Endothelial cell of umbilical vein (primary cell): ENCODE measurements around the gene NQO2. TPM values are rescaled to one million over a fixed set of nuclear protein-coding genes. Genes with fewer than 3 reads are reported as not detected.

Experiments used
- BruUV-seq: library from RNA; stranded (reverse); fragments of 400-500 nt; replicated peaks from 2 replicates; lab custom pipeline; 2021; lab: Mats Ljungman, UMichigan
- CTCF ChIA-PET: fragments of 300-600, 350-600 bp; sonication (Branson Sonifier 250); formaldehyde crosslinking; loops from one replicate; lab custom pipeline; 2021; ENCODE audit warnings: antibody characterized with exemption, inconsistent platforms; lab: Charles Lee
- POLR2A ChIA-PET: fragments of 300-600, 350-600 bp; sonication (Branson Sonifier 250); formaldehyde crosslinking; loops from one replicate; lab custom pipeline; 2021; ENCODE audit warnings: antibody characterized with exemption, inconsistent platforms; lab: Charles Lee
- DNase-seq: peaks from one replicate; pipeline ENCODE4 v3.0.0-alpha.2; 2011; ENCODE audit warnings: low read depth, low spot score
- FAIRE-seq: peaks from 2 replicates; lab custom pipeline; 2011; peaks lifted over from hg19 to GRCh38; lab: Jason Lieb, UNC
- H2AFZ ChIP-seq: 2 replicates; pipeline ENCODE4 v1.6.0; 2012; ENCODE audit warnings: low read depth, low read length, control low read depth, inconsistent platforms
- H3K27ac ChIP-seq: 2 replicates; pipeline ENCODE4 v1.5.1; 2011; ENCODE audit warnings: low read depth, mild to moderate bottlenecking, control low read depth, low read length, moderate library complexity; ENCODE audit not compliant: insufficient read depth
- H3K27me3 ChIP-seq, 2 experiments: 2 replicates each; pipeline versions ENCODE4 v1.6.0 to v1.6.1; 2011; ENCODE audit warnings: low read length in 2 of 2, mixed read lengths in 1 of 2; ENCODE audit not compliant: control insufficient read depth in 2 of 2, insufficient read depth in 2 of 2
- H3K36me3 ChIP-seq, 2 experiments: 2 replicates in 1 of 2; 3 replicates in 1 of 2; pipeline ENCODE4 v1.5.1; 2011; ENCODE audit warnings: low read length in 2 of 2, mild to moderate bottlenecking in 1 of 2, moderate library complexity in 1 of 2; ENCODE audit not compliant: control insufficient read depth in 2 of 2, insufficient read depth in 2 of 2; ENCODE audit errors: extremely low read depth in 1 of 2
- H3K4me1 ChIP-seq: 3 replicates; pipeline ENCODE4 v1.5.1; 2011; ENCODE audit warnings: mild to moderate bottlenecking, low read length; ENCODE audit not compliant: control insufficient read depth, insufficient read depth; ENCODE audit errors: extremely low read depth
- H3K4me2 ChIP-seq: 2 replicates; pipeline ENCODE4 v1.6.1; 2011; ENCODE audit warnings: low read length, control low read depth, mixed read lengths; ENCODE audit not compliant: insufficient read depth
- H3K4me3 ChIP-seq, 3 experiments: fragments of 200-600 bp in 1 of 3; sonication (generic), shearing (Covaris generic) in 1 of 3; replicated peaks in 1 of 3; 2 replicates each; pipeline ENCODE4 v1.5.1; 2011 to 2016; ENCODE audit warnings: control low read depth in 3 of 3, low read length in 3 of 3, mild to moderate bottlenecking in 2 of 3, inconsistent platforms in 1 of 3, low read depth in 1 of 3, moderate library complexity in 1 of 3; ENCODE audit not compliant: insufficient read depth in 1 of 3
- H3K79me2 ChIP-seq: 2 replicates; pipeline ENCODE4 v1.6.0; 2012; ENCODE audit warnings: low read length, inconsistent platforms; ENCODE audit not compliant: control insufficient read depth, insufficient read depth
- H3K9ac ChIP-seq: replicated peaks from 2 replicates; pipeline ENCODE3; 2011; ENCODE audit warnings: low read length, control low read depth; ENCODE audit not compliant: insufficient read depth; ENCODE audit errors: extremely low read depth
- H3K9me1 ChIP-seq: replicated peaks from 3 replicates; pipeline ENCODE4 v1.6.0; 2011; ENCODE audit warnings: mild to moderate bottlenecking, low read length; ENCODE audit not compliant: control insufficient read depth, insufficient read depth; ENCODE audit errors: extremely low read depth
- H3K9me3 ChIP-seq: replicated peaks from 2 replicates; pipeline ENCODE4 v1.5.1; 2012; ENCODE audit warnings: low read length, inconsistent platforms; ENCODE audit not compliant: control insufficient read depth, insufficient read depth
- H4K20me1 ChIP-seq: replicated peaks from 2 replicates; pipeline ENCODE3; 2011; ENCODE audit warnings: mild to moderate bottlenecking, low read length; ENCODE audit not compliant: control insufficient read depth, insufficient read depth; ENCODE audit errors: extremely low read depth
- CTCF ChIP-seq, 2 donors: IDR thresholded peaks; 1 replicate in 1 of 2; 2 replicates in 1 of 2; pipeline ENCODE4 v1.5.1; 2011; ENCODE audit warnings: low read length in 2 of 2, mild to moderate bottlenecking in 2 of 2, moderate library complexity in 2 of 2, control low read depth in 1 of 2, inconsistent platforms in 1 of 2, low read depth in 1 of 2; ENCODE audit not compliant: insufficient read depth in 1 of 2; ENCODE audit errors: extremely low read depth in 1 of 2
- EZH2 ChIP-seq: IDR thresholded peaks from 2 replicates; pipeline ENCODE4 v1.6.1; 2012; ENCODE audit warnings: borderline replicate concordance, low read depth, mild to moderate bottlenecking, moderate library complexity, low read length, inconsistent platforms; ENCODE audit not compliant: severe bottlenecking
- FOS ChIP-seq: IDR thresholded peaks from 2 replicates; pipeline ENCODE4 v1.6.1; 2011; ENCODE audit warnings: mild to moderate bottlenecking, low read length, moderate library complexity, borderline replicate concordance; ENCODE audit not compliant: insufficient read depth
- GATA2 ChIP-seq: IDR thresholded peaks from 2 replicates; pipeline ENCODE4 v1.7.0; 2011; ENCODE audit warnings: low read depth, mild to moderate bottlenecking, moderate library complexity, mixed read lengths, low read length; ENCODE audit not compliant: insufficient read length, insufficient read depth
- JUN ChIP-seq: IDR thresholded peaks from 2 replicates; pipeline ENCODE4 v1.6.1; 2011; ENCODE audit warnings: borderline replicate concordance, low read depth; ENCODE audit not compliant: insufficient read length, insufficient read depth
- MYC ChIP-seq: IDR thresholded peaks from one replicate; pipeline ENCODE4 v1.6.1; 2011; ENCODE audit warnings: mild to moderate bottlenecking, low read depth, low read length
- POLR2A ChIP-seq: IDR thresholded peaks from 2 replicates; pipeline ENCODE4 v1.6.1; 2012; ENCODE audit warnings: low read depth, mild to moderate bottlenecking, control low read depth, low read length
- POLR2AphosphoS5 ChIP-seq: IDR thresholded peaks from 2 replicates; pipeline ENCODE4 v1.6.1; 2012; ENCODE audit warnings: low read depth, mild to moderate bottlenecking, control low read depth, low read length, moderate library complexity; ENCODE audit not compliant: insufficient read depth
- dilution Hi-C: fragments of 300-500 bp; cut with MboI; formaldehyde crosslinking; loops from one replicate; pipeline ENCODE4 v1.15.0; 2019; ENCODE audit warnings: low sequenced_read_pairs; ENCODE audit not compliant: extremely low pct_ligation_motif_present
- intact Hi-C: fragments of 100-400 bp; cut with micrococcal nuclease; formaldehyde crosslinking; loops from one replicate; pipeline ENCODE4 v1.10.0; 2022
- polyA plus RNA-seq, 4 experiments: library from polyadenylated mRNA; depleted of rRNA in 3 of 4; stranded (reverse) in 3 of 4; unstranded in 1 of 4; fragments of >200 nt; gene quantifications; 2 replicates each; pipeline versions ENCODE4 v1.2.1 to v1.2.3, GENCODE V29; 2011 to 2012; ENCODE audit warnings: missing spikeins in 1 of 4
- total RNA-seq: library from RNA; stranded (reverse); gene quantifications from 2 replicates; pipeline ENCODE4 v1.2.3, GENCODE V29; 2021
- TF ChIP-seq, protein P1 (sequence below): IDR thresholded peaks from 2 replicates; pipeline ENCODE4 v1.6.1; 2011; ENCODE audit not compliant: insufficient read depth, insufficient read length

NQO2 gene
- total and polyA plus RNA-seq, 2 donors (not counting 3 experiments of a cell fraction or from before 2014, with no cell fraction given): 27.6 to 48.0 TPM

DNA sequence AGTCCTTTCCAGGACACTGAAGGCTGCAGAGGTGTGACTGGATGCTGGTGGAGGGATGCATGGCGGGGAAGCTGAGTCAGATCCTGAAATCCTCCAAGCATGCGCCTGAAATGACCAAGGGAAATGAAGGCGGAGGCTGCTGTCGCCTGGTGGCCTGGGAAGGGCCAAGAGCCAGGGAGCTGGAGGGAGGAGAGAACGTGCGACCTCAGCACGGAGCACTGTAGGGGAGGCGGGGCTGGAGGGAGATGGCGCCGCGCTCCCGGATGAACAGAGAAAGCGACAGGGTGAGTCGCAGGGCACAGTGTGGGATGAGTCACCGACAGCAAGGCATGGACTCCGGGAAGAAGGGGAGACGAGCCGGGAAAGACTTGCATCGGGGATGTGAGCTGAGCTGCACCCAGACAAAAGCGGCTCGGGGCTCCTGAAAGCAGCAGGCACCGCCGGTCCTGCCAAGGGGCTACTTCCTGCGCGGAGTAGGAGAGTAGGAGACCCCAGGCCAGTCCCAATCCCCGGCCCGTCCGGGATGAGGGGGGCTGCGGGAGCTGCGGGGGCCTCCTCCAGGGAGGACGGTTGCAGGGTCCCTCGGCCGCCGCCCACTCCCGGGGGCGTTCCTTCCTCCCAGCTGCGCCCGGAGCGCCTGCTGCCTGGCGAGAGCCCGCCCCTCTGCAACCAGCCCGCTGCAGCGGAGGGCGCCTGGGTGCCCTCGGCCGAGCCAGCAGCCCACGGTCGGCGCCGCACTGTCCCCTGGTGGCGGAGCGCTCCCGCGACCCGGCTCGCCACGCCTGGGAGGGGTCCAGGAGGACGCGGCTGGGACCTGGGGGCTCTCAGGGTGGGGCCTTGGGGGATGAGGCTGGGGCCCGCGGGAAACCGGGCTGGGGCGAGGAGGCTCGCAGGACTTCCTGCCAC is 11.0 kb upstream of the NQO2 start:
- Histone ChIP-seq H3K9me3 (no peaks in the 10 kb centered on the region), H4K20me1 (no peaks in the 10 kb centered on the region), H2AFZ (peak overlapping the region; percentile 32), H3K4me2 (peak overlapping the region; percentile 85), H3K4me3 (peak overlapping the region; percentile 53 to 78 (median 68)), H3K9me1 (no peaks in the 10 kb centered on the region), H3K9ac (peak overlapping the region; percentile 95), H3K27me3 (no peaks in the 10 kb centered on the region), H3K4me1 (peaks cover 15% of the 10 kb centered on the region), H3K27ac (peak overlapping the region; percentile 84), H3K79me2 (no peaks in the 10 kb centered on the region), H3K36me3 (no peaks in the 10 kb centered on the region)
- peak; percentile 94 for FAIRE-seq
- dilution Hi-C loops (no loop called here), intact Hi-C loops (loop anchor here (1.0 to 2.0 kb wide), 8 partner anchors 17 to 224 kb away; partner anchors contain the start of genes SERPINB6 and WRNIP1)
- TF ChIP-seq GATA2 (no peak), CTCF (IDR thresholded peaks at IDR 0.05; ENCODE audit: extremely low read depth in 1 of 2, insufficient read depth in 1 of 2, low read depth in 1 of 2, low read length in 2 of 2) (peak; percentile 80 to 82), EZH2 (no peak), POLR2AphosphoS5 (peak; percentile 93), JUN (peak; percentile 51), MYC (no peak), FOS (peak; percentile 80), POLR2A (peak; percentile 93)
- TF ChIP-seq, protein P1, sequence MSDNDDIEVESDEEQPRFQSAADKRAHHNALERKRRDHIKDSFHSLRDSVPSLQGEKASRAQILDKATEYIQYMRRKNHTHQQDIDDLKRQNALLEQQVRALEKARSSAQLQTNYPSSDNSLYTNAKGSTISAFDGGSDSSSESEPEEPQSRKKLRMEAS: peak; percentile 58
- CTCF ChIA-PET: interaction anchor here (0.6 to 7.6 kb wide), 28 partner anchors 8 to 250 kb away, joined by 3 to 331 read pairs (median 4); partner anchors contain the start of genes RIPK1, SERPINB1 and SERPINB6
- BruUV-seq: TSS peak; percentile 65
- DNase-seq: peak; percentile 98
- POLR2A ChIA-PET: interaction anchor here (0.6 to 2.0 kb wide), 5 partner anchors 8 to 110 kb away, joined by 3 to 10 read pairs (median 4); partner anchors contain the start of genes SERPINB6 and SERPINB9
